ENCODE measurements around the gene TBC1D4. TPM values are rescaled to one million over a fixed set of nuclear protein-coding genes. Genes with fewer than 3 reads are reported as not detected.

The TBC1D4 gene
- total RNA-seq, 1 experiment from 2014 or later: 177 TPM

- H3K4me3 Mint-ChIP-seq (ENCODE audit: unreplicated experiment): no peak overlapping the region
- no peak for DNase-seq
- Histone ChIP-seq H3K27me3 (replicated peaks; ENCODE audit: control insufficient read depth, insufficient read depth, low read length) (no peaks in the 10 kb centered on the region; the same call in 1 of the 2 replicates), H3K4me1 (no peaks in the 10 kb centered on the region), H3K4me3 (ENCODE audit: low read depth, low read length) (no peak overlapping the region), H3K9me3 (no peaks in the 10 kb centered on the region), H3K36me3 (ENCODE audit: control insufficient read depth, insufficient read depth, low read length) (no peaks in the 10 kb centered on the region)
- BruUV-seq (replicated peaks): no TSS peak
- TF ChIP-seq CTCF (IDR thresholded peaks at IDR 0.05; ENCODE audit: insufficient read depth in 1 of 2, low read depth in 1 of 2, low read length in 1 of 2, severe bottlenecking in 1 of 2, unreplicated experiment in 1 of 2): no peak
- no peaks in the 10 kb centered on the region for H3K9me3 Mint-ChIP-seq (ENCODE audit: unreplicated experiment)
- no peaks in the 10 kb centered on the region for H3K27me3 Mint-ChIP-seq (ENCODE audit: insufficient read depth, unreplicated experiment)
- H3K27ac Mint-ChIP-seq (ENCODE audit: unreplicated experiment): no peak overlapping the region
- intact Hi-C loops (cut with micrococcal nuclease; ENCODE audit: unreplicated experiment): no loop called here
- ChIA-PET CTCF (interaction anchor here (0.6 to 0.9 kb wide), 2 partner anchors 25 to 179 kb away, joined by 4 to 7 read pairs; partner anchors contain the start of gene TBC1D4), POLR2A (no interaction called here)
- no peaks in the 10 kb centered on the region for H3K4me1 Mint-ChIP-seq (ENCODE audit: low read depth, unreplicated experiment)
- H3K36me3 Mint-ChIP-seq (ENCODE audit: insufficient read depth, unreplicated experiment): no peaks in the 10 kb centered on the region
These were observed 25.3 kb upstream of the TBC1D4 start for GRCh38 chr13:75507027-75508001.

- H3K27me3 ChIP-seq (replicated peaks; ENCODE audit: control insufficient read depth, insufficient read depth, low read length): no peaks in the 10 kb centered on the region; the same call in 1 of the 2 replicates
- no TSS peak for BruUV-seq (replicated peaks)
- Mint-ChIP-seq H3K4me3 (ENCODE audit: unreplicated experiment) (no peak overlapping the region), H3K36me3 (ENCODE audit: insufficient read depth, unreplicated experiment) (no peaks in the 10 kb centered on the region), H3K9me3 (ENCODE audit: unreplicated experiment) (no peaks in the 10 kb centered on the region), H3K27ac (ENCODE audit: unreplicated experiment) (no peak overlapping the region), H3K27me3 (ENCODE audit: insufficient read depth, unreplicated experiment) (no peaks in the 10 kb centered on the region), H3K4me1 (ENCODE audit: low read depth, unreplicated experiment) (no peaks in the 10 kb centered on the region)
- intact Hi-C loops (cut with micrococcal nuclease; ENCODE audit: unreplicated experiment): no loop called here
- no peaks in the 10 kb centered on the region for H3K36me3 ChIP-seq (ENCODE audit: control insufficient read depth, insufficient read depth, low read length)
- H3K4me3 ChIP-seq (ENCODE audit: low read depth, low read length): no peak overlapping the region
- no peaks in the 10 kb centered on the region for H3K9me3 ChIP-seq
- ChIA-PET POLR2A (no interaction called here), CTCF (no interaction called here)
- DNase-seq: no peak
- TF ChIP-seq CTCF (IDR thresholded peaks at IDR 0.05; ENCODE audit: insufficient read depth in 1 of 2, low read depth in 1 of 2, low read length in 1 of 2, severe bottlenecking in 1 of 2, unreplicated experiment in 1 of 2): no peak
- no peaks in the 10 kb centered on the region for H3K4me1 ChIP-seq
These were observed 24.0 kb upstream of the TBC1D4 start for GRCh38 chr13:75506018-75506417.

GRCh38 chr13:75505327-75505726, 23.4 kb upstream of the TBC1D4 start:
- Mint-ChIP-seq H3K4me1 (ENCODE audit: low read depth, unreplicated experiment) (no peaks in the 10 kb centered on the region), H3K9me3 (ENCODE audit: unreplicated experiment) (no peaks in the 10 kb centered on the region), H3K4me3 (ENCODE audit: unreplicated experiment) (no peak overlapping the region), H3K27ac (ENCODE audit: unreplicated experiment) (no peak overlapping the region), H3K27me3 (ENCODE audit: insufficient read depth, unreplicated experiment) (no peaks in the 10 kb centered on the region), H3K36me3 (ENCODE audit: insufficient read depth, unreplicated experiment) (no peaks in the 10 kb centered on the region)
- ChIA-PET CTCF (no interaction called here), POLR2A (no interaction called here)
- DNase-seq: no peak
- Histone ChIP-seq H3K4me1 (no peaks in the 10 kb centered on the region), H3K36me3 (ENCODE audit: control insufficient read depth, insufficient read depth, low read length) (no peaks in the 10 kb centered on the region), H3K27me3 (replicated peaks; ENCODE audit: control insufficient read depth, insufficient read depth, low read length) (no peaks in the 10 kb centered on the region; the same call in 1 of the 2 replicates), H3K4me3 (ENCODE audit: low read depth, low read length) (no peak overlapping the region), H3K9me3 (no peaks in the 10 kb centered on the region)
- intact Hi-C loops (cut with micrococcal nuclease; ENCODE audit: unreplicated experiment): no loop called here
- TF ChIP-seq CTCF (IDR thresholded peaks at IDR 0.05; ENCODE audit: insufficient read depth in 1 of 2, low read depth in 1 of 2, low read length in 1 of 2, severe bottlenecking in 1 of 2, unreplicated experiment in 1 of 2): no peak
- no TSS peak for BruUV-seq (replicated peaks)
